ENCODE results near the gene TTC7B. TPM values are rescaled to one million over a fixed set of nuclear protein-coding genes. Genes with fewer than 3 reads are reported as not detected.

The TTC7B gene
- total and polyA plus RNA-seq, 2 of the 13 experiments (the other 11 are each of a cell fraction or from before 2014, with no cell fraction given) = 1.3 to 3.2 TPM

GRCh38 chr14:90495357-90496276 lies 320.6 kb downstream of the TTC7B start (continued):
- TF ChIP-seq ZNF646 (CRISPR knock-in tag; IDR thresholded peaks at IDR 0.05) = no peak
- TF ChIP-seq HCFC1 (IDR thresholded peaks at IDR 0.05; ENCODE audit: low read depth, low read length) = no peak; the same call in 1 of the 2 replicates
- TF ChIP-seq ZNF567 (CRISPR knock-in tag; IDR thresholded peaks at IDR 0.05; ENCODE audit: borderline replicate concordance) = no peak
- no peak for TF ChIP-seq ZNF512B (CRISPR knock-in tag; IDR thresholded peaks at IDR 0.05; ENCODE audit: borderline replicate concordance)
- no peak for TF ChIP-seq ZNF550 (CRISPR knock-in tag; IDR thresholded peaks at IDR 0.05; ENCODE audit: borderline replicate concordance)
- TF ChIP-seq ZNF235 (CRISPR knock-in tag; IDR thresholded peaks at IDR 0.05; ENCODE audit: borderline replicate concordance) = no peak
- no peak for TF ChIP-seq SRF (IDR thresholded peaks at IDR 0.05; ENCODE audit: low read depth, low read length)
- no peak for TF ChIP-seq POLR2AphosphoS2 (IDR thresholded peaks at IDR 0.05; ENCODE audit: low read depth, low read length)
- no peak for TF ChIP-seq KLF15 (CRISPR knock-in tag; IDR thresholded peaks at IDR 0.05; ENCODE audit: borderline replicate concordance)
- no peak for TF ChIP-seq ZNF30 (CRISPR knock-in tag; IDR thresholded peaks at IDR 0.05)
- no peak for TF ChIP-seq THAP9 (CRISPR knock-in tag; IDR thresholded peaks at IDR 0.05; ENCODE audit: borderline replicate concordance)
- no peak for TF ChIP-seq LCORL (IDR thresholded peaks at IDR 0.05)
- no peak for TF ChIP-seq LCORL (CRISPR knock-in tag; IDR thresholded peaks at IDR 0.05)
- TF ChIP-seq TOPORS (CRISPR knock-in tag; IDR thresholded peaks at IDR 0.05) = no peak
